Vagina (tissue), 2 donors: ENCODE data around the gene GPC5.

Experiments
- POLR2A ChIP-seq, 2 donors: fragments of 450-650 bp; IDR thresholded peaks; one replicate each; pipeline ENCODE4 v1.6.1; 2017; ENCODE audit warnings: antibody characterized with exemption in 2 of 2, mild to moderate bottlenecking in 2 of 2, moderate library complexity in 2 of 2
- POLR2AphosphoS5 ChIP-seq, 2 donors: sonication (generic); formaldehyde crosslinking; IDR thresholded peaks; one replicate each; pipeline ENCODE4 v1.9.0; 2017; ENCODE audit warnings: antibody characterized with exemption in 2 of 2, mild to moderate bottlenecking in 2 of 2, low read depth in 1 of 2; ENCODE audit not compliant: insufficient read depth in 1 of 2
- TF ChIP-seq, protein P1 (sequence below), 3 experiments: fragments of 450-650 bp in 2 of 3; fragments of 200-600 bp in 1 of 3; sonication (generic) in 1 of 3; IDR thresholded peaks; one replicate each; pipeline ENCODE4 v1.5.1; 2017 to 2019; ENCODE audit warnings: antibody characterized with exemption in 3 of 3, mild to moderate bottlenecking in 2 of 3, moderate library complexity in 2 of 3

DNA sequence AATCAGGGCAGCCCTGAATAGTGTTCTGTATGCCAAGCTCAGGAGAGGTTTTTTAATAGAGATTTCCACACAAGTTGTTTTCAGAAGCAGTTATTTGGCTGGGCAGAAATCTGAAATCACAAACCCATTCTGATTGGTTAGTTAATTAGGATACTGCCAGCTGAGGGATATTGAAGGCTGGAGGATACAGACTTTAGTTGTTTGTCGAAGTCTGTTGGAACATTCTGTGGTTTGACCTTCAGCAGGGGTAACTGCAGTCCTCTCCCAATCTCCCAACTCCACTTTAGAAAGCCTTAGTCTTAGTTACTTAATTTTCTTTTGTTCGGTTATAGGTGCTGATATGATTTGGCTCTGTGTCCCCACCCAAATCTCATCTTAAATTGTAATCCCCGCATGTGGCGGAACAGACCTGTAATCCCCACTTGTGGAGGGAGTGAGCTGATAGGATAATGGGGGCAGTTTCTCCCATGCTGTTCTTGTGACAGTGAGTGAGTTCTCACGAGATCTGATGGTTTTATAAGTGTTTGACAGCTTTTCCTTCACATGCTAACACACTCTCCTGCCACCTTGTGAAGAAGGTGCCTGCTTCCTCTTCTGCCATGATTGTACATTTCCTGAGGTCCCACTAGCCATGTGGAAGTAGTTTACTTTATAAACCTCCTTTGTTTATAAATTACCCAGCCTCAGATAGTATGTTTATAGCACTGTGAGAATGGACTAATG is 169.2 kb downstream of the GPC5 start:
- TF ChIP-seq, protein P1, sequence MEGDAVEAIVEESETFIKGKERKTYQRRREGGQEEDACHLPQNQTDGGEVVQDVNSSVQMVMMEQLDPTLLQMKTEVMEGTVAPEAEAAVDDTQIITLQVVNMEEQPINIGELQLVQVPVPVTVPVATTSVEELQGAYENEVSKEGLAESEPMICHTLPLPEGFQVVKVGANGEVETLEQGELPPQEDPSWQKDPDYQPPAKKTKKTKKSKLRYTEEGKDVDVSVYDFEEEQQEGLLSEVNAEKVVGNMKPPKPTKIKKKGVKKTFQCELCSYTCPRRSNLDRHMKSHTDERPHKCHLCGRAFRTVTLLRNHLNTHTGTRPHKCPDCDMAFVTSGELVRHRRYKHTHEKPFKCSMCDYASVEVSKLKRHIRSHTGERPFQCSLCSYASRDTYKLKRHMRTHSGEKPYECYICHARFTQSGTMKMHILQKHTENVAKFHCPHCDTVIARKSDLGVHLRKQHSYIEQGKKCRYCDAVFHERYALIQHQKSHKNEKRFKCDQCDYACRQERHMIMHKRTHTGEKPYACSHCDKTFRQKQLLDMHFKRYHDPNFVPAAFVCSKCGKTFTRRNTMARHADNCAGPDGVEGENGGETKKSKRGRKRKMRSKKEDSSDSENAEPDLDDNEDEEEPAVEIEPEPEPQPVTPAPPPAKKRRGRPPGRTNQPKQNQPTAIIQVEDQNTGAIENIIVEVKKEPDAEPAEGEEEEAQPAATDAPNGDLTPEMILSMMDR (IDR thresholded peaks at IDR 0.05), result no peak
- TF ChIP-seq POLR2A (IDR thresholded peaks at IDR 0.05) (no peak), POLR2AphosphoS5 (IDR thresholded peaks at IDR 0.05; ENCODE audit: insufficient read depth in 1 of 2, low read depth in 1 of 2) (no peak)
